Astrocyte of the hippocampus (primary cell): ENCODE results near the gene MEIOC.
"Not testable (repeated sequence)": the region's sequence is repeated elsewhere in the genome, so short reads cannot be mapped to it uniquely, and the experiment has no call there.

Experiments used
- DNase-seq: peaks from one replicate; pipeline ENCODE4 v3.0.0; 2011; ENCODE audit warnings: low read depth, low spot score

Gene MEIOC

GRCh38 chr17:44655983-44656710 lies at the start of gene MEIOC:
Gene MEIOC (plus strand): TSS chr17:44656468. CDS start chr17:44656614, 146 bp downstream.
- peak; percentile 31 for DNase-seq

- no peak for DNase-seq
Measured at GRCh38 chr17:44606658-44607057, 49.6 kb upstream of the MEIOC start.

GRCh38 chr17:44607836-44608690 lies 48.2 kb upstream of the MEIOC start:
- DNase-seq = peak; percentile 70

- DNase-seq = no peak
Measured at GRCh38 chr17:44608727-44609435, 47.4 kb upstream of the MEIOC start.

GRCh38 chr17:44610331-44610730 lies 45.9 kb upstream of the MEIOC start:
- DNase-seq = no peak

GRCh38 chr17:44610871-44611270 lies 45.4 kb upstream of the MEIOC start:
- no peak for DNase-seq

- no peak for DNase-seq
Measured at GRCh38 chr17:44614862-44615261, 41.4 kb upstream of the MEIOC start.

GRCh38 chr17:44618652-44619051 lies 37.6 kb upstream of the MEIOC start:
- DNase-seq = not testable (repeated sequence)

- no peak for DNase-seq
Measured at GRCh38 chr17:44623070-44623725, 33.1 kb upstream of the MEIOC start.

GRCh38 chr17:44627513-44628242 lies 28.6 kb upstream of the MEIOC start:
- no peak for DNase-seq

GRCh38 chr17:44628243-44629188 lies 27.8 kb upstream of the MEIOC start:
- DNase-seq = peak; percentile 78

GRCh38 chr17:44629314-44629713 lies 27.0 kb upstream of the MEIOC start:
- no peak for DNase-seq

- no peak for DNase-seq
Measured at GRCh38 chr17:44630703-44631102, 25.6 kb upstream of the MEIOC start.

- no peak for DNase-seq
Measured at GRCh38 chr17:44633998-44634397, 22.3 kb upstream of the MEIOC start.

- DNase-seq = not testable (repeated sequence)
Measured at GRCh38 chr17:44634401-44634800, 21.9 kb upstream of the MEIOC start.

GRCh38 chr17:44636562-44636961 lies 19.7 kb upstream of the MEIOC start:
- peak; percentile 60 for DNase-seq

GRCh38 chr17:44637066-44637465 lies 19.2 kb upstream of the MEIOC start:
- peak; percentile 20 for DNase-seq

- no peak for DNase-seq
Measured at GRCh38 chr17:44642834-44643233, 13.4 kb upstream of the MEIOC start.

- DNase-seq = no peak
Measured at GRCh38 chr17:44645341-44645740, 10.9 kb upstream of the MEIOC start.

GRCh38 chr17:44646280-44646679 lies 10.0 kb upstream of the MEIOC start:
- no peak for DNase-seq
